ENCODE measurements around the gene PIK3R5.

- TF ChIP-seq POLR2A (IDR thresholded peaks at IDR 0.05) (no peak), CTCF (IDR thresholded peaks at IDR 0.05 in 4 of 5, conservative IDR thresholded peaks at IDR 0.05 in 1 of 5) (no peak)
Observed at GRCh38 chr17:8921147-8921546, 44.4 kb downstream of the PIK3R5 start.
